ENCODE measurements around the gene WWOX. TPM values are rescaled to one million over a fixed set of nuclear protein-coding genes. Genes with fewer than 3 reads are reported as not detected.

The WWOX gene
- total RNA-seq, 1 experiment from 2014 or later, result 79.9 TPM

- intact Hi-C loops (cut with micrococcal nuclease; ENCODE audit: unreplicated experiment), result no loop called here
- Histone ChIP-seq H3K4me1 (ENCODE audit: insufficient read depth, low read length, poor library complexity, severe bottlenecking) (no peaks in the 10 kb centered on the region), H3K36me3 (ENCODE audit: insufficient read depth, low read length, poor library complexity, severe bottlenecking) (no peaks in the 10 kb centered on the region), H3K27ac (ENCODE audit: low read depth, low read length, poor library complexity, severe bottlenecking) (no peak overlapping the region), H3K4me3 (ENCODE audit: low read depth, low read length, poor library complexity, severe bottlenecking) (no peak overlapping the region), H3K9me3 (ENCODE audit: low read depth, low read length, poor library complexity, severe bottlenecking) (peaks cover 3% of the 10 kb centered on the region), H3K27me3 (replicated peaks; ENCODE audit: insufficient read depth, low read depth, low read length, poor library complexity) (no peaks in the 10 kb centered on the region)
- no peak for DNase-seq (ENCODE audit: low spot score)
- TF ChIP-seq CTCF (conservative IDR thresholded peaks at IDR 0.05; ENCODE audit: low read depth, low read length) (no peak), EZH2 (IDR thresholded peaks at IDR 0.05; ENCODE audit: borderline replicate concordance, low read depth, low read length, poor library complexity, severe bottlenecking) (no peak)
- ChIA-PET CTCF (no interaction called here), POLR2A (ENCODE audit: low non-redundant PET) (no interaction called here)
- BruUV-seq (replicated peaks), result no TSS peak
Measured at GRCh38 chr16:78630102-78630501, 530.6 kb downstream of the WWOX start.

GRCh38 chr16:78633551-78633950 is 534.1 kb downstream of the WWOX start:
- H3K36me3 ChIP-seq (ENCODE audit: insufficient read depth, low read length, poor library complexity, severe bottlenecking), result no peaks in the 10 kb centered on the region
- H3K27me3 ChIP-seq (replicated peaks; ENCODE audit: insufficient read depth, low read depth, low read length, poor library complexity), result no peaks in the 10 kb centered on the region
- peaks cover 3% of the 10 kb centered on the region for H3K9me3 ChIP-seq (ENCODE audit: low read depth, low read length, poor library complexity, severe bottlenecking)
- H3K4me3 ChIP-seq (ENCODE audit: low read depth, low read length, poor library complexity, severe bottlenecking), result no peak overlapping the region
- intact Hi-C loops (cut with micrococcal nuclease; ENCODE audit: unreplicated experiment), result no loop called here
- POLR2A ChIA-PET (ENCODE audit: low non-redundant PET), result no interaction called here
- no peak for TF ChIP-seq CTCF (conservative IDR thresholded peaks at IDR 0.05; ENCODE audit: low read depth, low read length)
- no peak for TF ChIP-seq EZH2 (IDR thresholded peaks at IDR 0.05; ENCODE audit: borderline replicate concordance, low read depth, low read length, poor library complexity, severe bottlenecking)
- H3K27ac ChIP-seq (ENCODE audit: low read depth, low read length, poor library complexity, severe bottlenecking), result no peak overlapping the region
- no peaks in the 10 kb centered on the region for H3K4me1 ChIP-seq (ENCODE audit: insufficient read depth, low read length, poor library complexity, severe bottlenecking)
- BruUV-seq (replicated peaks), result no TSS peak
- no peak for DNase-seq (ENCODE audit: low spot score)
- CTCF ChIA-PET, result no interaction called here

DNA sequence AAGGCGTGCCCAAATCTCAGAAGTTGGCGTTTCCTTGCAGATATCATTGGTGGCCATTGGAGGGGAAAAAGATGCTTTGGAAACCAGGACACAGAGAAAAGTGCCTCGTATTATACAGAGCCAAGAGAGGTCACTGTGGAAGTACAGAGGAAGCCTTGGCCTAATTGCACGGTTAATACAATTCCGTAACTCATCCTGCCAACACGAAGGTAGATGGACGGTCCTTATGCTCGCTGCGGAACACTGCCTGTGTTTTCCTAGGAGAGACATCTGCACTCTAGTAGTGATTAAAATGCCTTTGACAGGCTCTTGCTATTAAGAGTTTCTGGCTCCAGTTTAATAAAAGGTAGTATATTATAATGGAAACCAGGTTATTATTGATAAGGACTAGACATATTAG is 536.4 kb downstream of the WWOX start:
- H3K4me3 ChIP-seq (ENCODE audit: low read depth, low read length, poor library complexity, severe bottlenecking), result no peak overlapping the region
- no peaks in the 10 kb centered on the region for H3K4me1 ChIP-seq (ENCODE audit: insufficient read depth, low read length, poor library complexity, severe bottlenecking)
- POLR2A ChIA-PET (ENCODE audit: low non-redundant PET), result no interaction called here
- no peak for TF ChIP-seq EZH2 (IDR thresholded peaks at IDR 0.05; ENCODE audit: borderline replicate concordance, low read depth, low read length, poor library complexity, severe bottlenecking)
- CTCF ChIA-PET, result no interaction called here
- DNase-seq (ENCODE audit: low spot score), result no peak
- intact Hi-C loops (cut with micrococcal nuclease; ENCODE audit: unreplicated experiment), result no loop called here
- H3K9me3 ChIP-seq (ENCODE audit: low read depth, low read length, poor library complexity, severe bottlenecking), result no peaks in the 10 kb centered on the region
- no peaks in the 10 kb centered on the region for H3K27me3 ChIP-seq (replicated peaks; ENCODE audit: insufficient read depth, low read depth, low read length, poor library complexity)
- no TSS peak for BruUV-seq (replicated peaks)
- no peaks in the 10 kb centered on the region for H3K36me3 ChIP-seq (ENCODE audit: insufficient read depth, low read length, poor library complexity, severe bottlenecking)
- H3K27ac ChIP-seq (ENCODE audit: low read depth, low read length, poor library complexity, severe bottlenecking), result no peak overlapping the region

- H3K4me1 ChIP-seq (ENCODE audit: insufficient read depth, low read length, poor library complexity, severe bottlenecking), result no peaks in the 10 kb centered on the region
- TF ChIP-seq CTCF (conservative IDR thresholded peaks at IDR 0.05; ENCODE audit: low read depth, low read length) (no peak), EZH2 (IDR thresholded peaks at IDR 0.05; ENCODE audit: borderline replicate concordance, low read depth, low read length, poor library complexity, severe bottlenecking) (no peak)
- no peaks in the 10 kb centered on the region for H3K27me3 ChIP-seq (replicated peaks; ENCODE audit: insufficient read depth, low read depth, low read length, poor library complexity)
- ChIA-PET CTCF (no interaction called here), POLR2A (ENCODE audit: low non-redundant PET) (no interaction called here)
- H3K4me3 ChIP-seq (ENCODE audit: low read depth, low read length, poor library complexity, severe bottlenecking), result no peak overlapping the region
- DNase-seq (ENCODE audit: low spot score), result no peak
- BruUV-seq (replicated peaks), result no TSS peak
- H3K9me3 ChIP-seq (ENCODE audit: low read depth, low read length, poor library complexity, severe bottlenecking), result no peaks in the 10 kb centered on the region
- no peak overlapping the region for H3K27ac ChIP-seq (ENCODE audit: low read depth, low read length, poor library complexity, severe bottlenecking)
- no peaks in the 10 kb centered on the region for H3K36me3 ChIP-seq (ENCODE audit: insufficient read depth, low read length, poor library complexity, severe bottlenecking)
- intact Hi-C loops (cut with micrococcal nuclease; ENCODE audit: unreplicated experiment), result no loop called here
Measured at GRCh38 chr16:78638371-78638770, 538.9 kb downstream of the WWOX start.

All from A673 (cell line).